Endodermal cell (in vitro differentiated cells): Measurements from ENCODE around the gene GALNT18. TPM values are rescaled to one million over a fixed set of nuclear protein-coding genes. Genes with fewer than 3 reads are reported as not detected.
A peak's percentile ranks its signal among the peaks of the same experiment; 100 is the strongest.

Experiments
- DNase-seq: peaks from one replicate; pipeline ENCODE4 v3.0.0-alpha.2; 2017
- H3K27ac ChIP-seq: 2 replicates; pipeline ENCODE4 v1.5.1; 2013; ENCODE audit warnings: mild to moderate bottlenecking, low read depth, low read length, moderate library complexity
- H3K27me3 ChIP-seq: 2 replicates; pipeline ENCODE4 v1.6.1; 2013; ENCODE audit warnings: mild to moderate bottlenecking, low read length, moderate library complexity; ENCODE audit not compliant: insufficient read depth, control insufficient read depth, poor library complexity, severe bottlenecking
- H3K36me3 ChIP-seq: 2 replicates; pipeline ENCODE4 v1.7.0; 2013; ENCODE audit warnings: mild to moderate bottlenecking, low read length, moderate library complexity; ENCODE audit not compliant: control insufficient read depth, insufficient read depth
- H3K4me1 ChIP-seq: one replicate; pipeline ENCODE4 v1.7.0; 2013; ENCODE audit warnings: low read length; ENCODE audit not compliant: control insufficient read depth, insufficient read depth
- H3K4me3 ChIP-seq: 2 replicates; pipeline ENCODE4 v1.5.1; 2013; ENCODE audit warnings: mild to moderate bottlenecking, low read length, moderate library complexity
- H3K9ac ChIP-seq: 2 replicates; pipeline ENCODE4 v1.6.1; 2013; ENCODE audit warnings: mild to moderate bottlenecking, low read length, moderate library complexity; ENCODE audit not compliant: poor library complexity, severe bottlenecking; ENCODE audit errors: extremely low read depth
- H3K9me3 ChIP-seq: 2 replicates; pipeline ENCODE4 v1.6.1; 2013; ENCODE audit warnings: mild to moderate bottlenecking, low read length, moderate library complexity; ENCODE audit not compliant: control insufficient read depth
- H3K27ac Mint-ChIP-seq: 2 replicates; pipeline ENCODE4 v1.8.0; 2020; ENCODE audit warnings: mixed read lengths
- H3K27me3 Mint-ChIP-seq: 2 replicates; pipeline ENCODE4 v1.8.0; 2021; ENCODE audit warnings: mild to moderate bottlenecking, mixed read lengths; ENCODE audit not compliant: insufficient read depth
- H3K36me3 Mint-ChIP-seq: 2 replicates; pipeline ENCODE4 v1.8.0; 2020; ENCODE audit warnings: low read depth, mixed read lengths
- H3K4me1 Mint-ChIP-seq: 2 replicates; pipeline ENCODE4 v1.8.0; 2020; ENCODE audit warnings: mixed read lengths
- H3K4me3 Mint-ChIP-seq: 2 replicates; pipeline ENCODE4 v1.8.0; 2020; ENCODE audit warnings: mild to moderate bottlenecking, moderate library complexity, mixed read lengths
- H3K9me3 Mint-ChIP-seq: 2 replicates; pipeline ENCODE4 v1.8.0; 2020; ENCODE audit warnings: mild to moderate bottlenecking, mixed read lengths
- WGBS, 2 experiments: methylation state at CpG; one replicate each; pipeline versions ENCODE4 v1.1.5 to v1.1.7; 2013; ENCODE audit warnings: missing lambda C conversion rate in 2 of 2, mixed read lengths in 1 of 2; ENCODE audit not compliant: insufficient coverage in 1 of 2, insufficient read length in 1 of 2; 5-methylcytosine and 5-hydroxymethylcytosine counted together
- total RNA-seq, 2 donors: library from RNA; stranded (reverse); fragmentation: NEBNext Ultra II Directional in 1 of 2; extraction: Animal tissue kit (Norgen Biotek cat#: 25700) in 1 of 2; gene quantifications; 2 replicates in 1 of 2; 3 replicates in 1 of 2; pipeline ENCODE4 v1.2.1, GENCODE V29; 2021
- TF ChIP-seq, protein P1 (sequence below): fragments of 200-600 bp; sonication (generic); conservative IDR thresholded peaks from 2 replicates; pipeline ENCODE4 v1.5.0; 2021; ENCODE audit warnings: antibody characterized with exemption, mild to moderate bottlenecking

Gene GALNT18
- total RNA-seq, 2 donors from 2014 or later = 5.1 to 9.9 TPM

DNA sequence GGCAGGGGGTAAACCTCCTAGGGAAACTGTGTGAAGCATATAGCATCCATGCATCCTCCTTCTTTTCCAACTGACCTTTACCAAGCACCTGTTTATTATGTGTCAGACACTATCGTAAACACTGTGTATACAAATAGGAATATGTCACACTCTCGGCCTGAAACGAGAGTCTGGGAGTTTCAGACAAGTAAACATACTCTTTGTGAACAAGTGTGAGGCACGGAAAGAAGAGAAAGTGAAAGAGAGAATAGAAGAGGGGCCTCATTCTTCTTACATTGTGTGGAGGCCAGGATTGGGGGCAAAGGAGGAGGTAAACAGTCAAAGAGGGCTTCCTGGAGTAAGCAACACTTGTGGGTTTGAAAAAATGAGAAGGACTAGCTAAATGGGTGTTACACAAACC lies 285.1 kb downstream of the GALNT18 start:
- H3K27me3 Mint-ChIP-seq = no peaks in the 10 kb centered on the region
- no peak overlapping the region for H3K27ac ChIP-seq
- no peak for DNase-seq

DNA sequence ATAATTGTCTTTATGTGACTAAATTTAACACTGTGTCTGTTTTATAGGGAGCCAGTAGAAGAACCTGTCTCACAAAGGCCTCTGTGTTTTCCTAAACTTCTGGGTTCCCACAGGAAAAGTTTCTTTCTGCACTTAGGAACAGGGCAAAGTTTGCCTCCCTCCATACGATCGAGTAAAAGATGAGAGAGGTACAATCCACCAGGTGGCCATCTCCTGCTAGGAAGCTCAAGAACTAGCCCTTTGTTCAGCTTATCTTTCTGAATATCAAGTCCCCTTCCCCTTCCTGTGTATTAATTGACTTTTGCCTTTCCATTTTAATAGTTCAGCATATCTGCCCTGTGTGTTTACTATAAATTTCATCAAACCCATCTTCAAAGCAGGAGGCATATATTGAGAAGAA lies 286.8 kb downstream of the GALNT18 start:
- no peak overlapping the region for H3K4me3 ChIP-seq
- Mint-ChIP-seq H3K9me3 (no peaks in the 10 kb centered on the region), H3K4me1 (peaks cover 23% of the 10 kb centered on the region), H3K27me3 (no peaks in the 10 kb centered on the region), H3K4me3 (no peak overlapping the region), H3K36me3 (peaks cover 2% of the 10 kb centered on the region), H3K27ac (no peak overlapping the region)
- H3K4me1 ChIP-seq = no peaks in the 10 kb centered on the region
- no peaks in the 10 kb centered on the region for H3K9me3 ChIP-seq
- no peaks in the 10 kb centered on the region for H3K36me3 ChIP-seq
- no peak overlapping the region for H3K9ac ChIP-seq
- H3K27ac ChIP-seq = no peak overlapping the region
- DNase-seq = no peak
- WGBS, 2 experiments = 62 to 87% methylated on average over 2 of the region's 2 CpGs
- TF ChIP-seq, protein P1, sequence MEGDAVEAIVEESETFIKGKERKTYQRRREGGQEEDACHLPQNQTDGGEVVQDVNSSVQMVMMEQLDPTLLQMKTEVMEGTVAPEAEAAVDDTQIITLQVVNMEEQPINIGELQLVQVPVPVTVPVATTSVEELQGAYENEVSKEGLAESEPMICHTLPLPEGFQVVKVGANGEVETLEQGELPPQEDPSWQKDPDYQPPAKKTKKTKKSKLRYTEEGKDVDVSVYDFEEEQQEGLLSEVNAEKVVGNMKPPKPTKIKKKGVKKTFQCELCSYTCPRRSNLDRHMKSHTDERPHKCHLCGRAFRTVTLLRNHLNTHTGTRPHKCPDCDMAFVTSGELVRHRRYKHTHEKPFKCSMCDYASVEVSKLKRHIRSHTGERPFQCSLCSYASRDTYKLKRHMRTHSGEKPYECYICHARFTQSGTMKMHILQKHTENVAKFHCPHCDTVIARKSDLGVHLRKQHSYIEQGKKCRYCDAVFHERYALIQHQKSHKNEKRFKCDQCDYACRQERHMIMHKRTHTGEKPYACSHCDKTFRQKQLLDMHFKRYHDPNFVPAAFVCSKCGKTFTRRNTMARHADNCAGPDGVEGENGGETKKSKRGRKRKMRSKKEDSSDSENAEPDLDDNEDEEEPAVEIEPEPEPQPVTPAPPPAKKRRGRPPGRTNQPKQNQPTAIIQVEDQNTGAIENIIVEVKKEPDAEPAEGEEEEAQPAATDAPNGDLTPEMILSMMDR = peak; percentile 64
- H3K27me3 ChIP-seq = no peaks in the 10 kb centered on the region

More for the DNA sequence above, 285.1 kb downstream of the GALNT18 start:
- no peak overlapping the region for H3K4me3 Mint-ChIP-seq
- peaks cover 2% of the 10 kb centered on the region for H3K36me3 Mint-ChIP-seq
- Histone ChIP-seq H3K9me3 (no peaks in the 10 kb centered on the region), H3K4me3 (no peak overlapping the region), H3K36me3 (no peaks in the 10 kb centered on the region), H3K9ac (no peak overlapping the region), H3K4me1 (no peaks in the 10 kb centered on the region), H3K27me3 (no peaks in the 10 kb centered on the region)
- H3K27ac Mint-ChIP-seq = no peak overlapping the region
- H3K4me1 Mint-ChIP-seq = peaks cover 23% of the 10 kb centered on the region
- no peaks in the 10 kb centered on the region for H3K9me3 Mint-ChIP-seq
- TF ChIP-seq, protein P1 = no peak
- WGBS, 2 experiments = 94 to 97% methylated on average over 4 of the region's 4 CpGs

DNA sequence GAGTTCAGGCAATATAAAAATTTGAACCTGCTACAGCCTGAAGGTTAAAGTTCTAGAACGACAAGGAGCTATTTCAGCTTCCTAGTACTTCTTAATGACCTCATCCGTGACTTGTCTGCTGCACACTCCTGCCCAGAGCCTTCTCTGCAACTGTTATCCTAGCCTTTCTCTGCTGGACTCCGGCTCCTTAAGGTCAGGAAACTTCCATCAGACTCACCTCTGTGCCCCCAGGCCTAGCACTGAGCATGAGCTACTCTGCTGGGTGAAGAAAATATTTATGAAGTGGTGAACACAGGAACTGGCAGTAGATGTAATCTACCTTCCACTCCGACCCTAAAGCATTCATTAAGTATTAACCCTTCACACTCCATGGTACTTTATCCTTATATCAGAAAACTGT lies 287.2 kb downstream of the GALNT18 start:
- H3K9me3 Mint-ChIP-seq = no peaks in the 10 kb centered on the region
- Histone ChIP-seq H3K9me3 (no peaks in the 10 kb centered on the region), H3K36me3 (no peaks in the 10 kb centered on the region), H3K27ac (no peak overlapping the region), H3K9ac (no peak overlapping the region), H3K4me1 (no peaks in the 10 kb centered on the region), H3K4me3 (no peak overlapping the region), H3K27me3 (no peaks in the 10 kb centered on the region)
- H3K27me3 Mint-ChIP-seq = no peaks in the 10 kb centered on the region
- no peak overlapping the region for H3K4me3 Mint-ChIP-seq
- 80 to 84% methylated on average over 3 to 4 of the region's 4 CpGs for WGBS, 2 experiments
- H3K36me3 Mint-ChIP-seq = peaks cover 2% of the 10 kb centered on the region
- TF ChIP-seq, protein P1 = no peak
- H3K27ac Mint-ChIP-seq = no peak overlapping the region
- H3K4me1 Mint-ChIP-seq = peaks cover 23% of the 10 kb centered on the region
- DNase-seq = no peak
